NCI-H460 (cell line): Measurements from ENCODE around the gene KLHL42. TPM values are rescaled to one million over a fixed set of nuclear protein-coding genes. Genes with fewer than 3 reads are reported as not detected.
A peak's percentile ranks its signal among the peaks of the same experiment; 100 is the strongest.
"Not testable (repeated sequence)": the region's sequence is repeated elsewhere in the genome, so short reads cannot be mapped to it uniquely, and the experiment has no call there.

Experiments used
- DNase-seq: peaks from one replicate; pipeline ENCODE4 v3.0.0-alpha.2; 2016; ENCODE audit warnings: low read depth; ENCODE audit errors: extremely low read depth
- total RNA-seq: library from RNA; depleted of rRNA; stranded (reverse); fragments of >200 nt; shearing (Covaris generic); gene quantifications from 2 replicates; pipeline ENCODE4 v1.2.3, GENCODE V29; 2014

Gene KLHL42
- total RNA-seq, 1 experiment from 2014 or later: 14.9 TPM

DNA sequence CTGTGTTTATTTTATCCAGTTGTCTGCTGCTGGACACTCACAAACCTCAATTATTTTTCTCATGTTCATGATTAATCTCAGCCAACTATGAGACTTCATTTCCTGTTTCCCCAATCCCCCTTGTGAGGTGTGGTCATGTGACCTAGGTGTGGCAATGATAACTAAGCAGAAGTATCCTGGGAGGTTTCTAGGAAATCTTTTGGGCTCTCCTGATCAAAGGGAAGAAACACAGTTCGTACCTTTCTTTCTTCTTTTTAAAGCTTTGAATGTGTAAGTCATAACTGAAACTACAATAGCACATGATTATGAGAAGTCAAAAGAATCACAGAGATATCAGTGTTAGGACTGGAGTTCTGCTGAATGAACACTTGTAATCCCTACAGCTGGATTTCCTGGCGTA, 34.4 kb downstream of the KLHL42 start:
- no peak for DNase-seq

- DNase-seq: peak; percentile 29
Measured at GRCh38 chr12:27814851-27815591, 35.0 kb downstream of the KLHL42 start.

DNA sequence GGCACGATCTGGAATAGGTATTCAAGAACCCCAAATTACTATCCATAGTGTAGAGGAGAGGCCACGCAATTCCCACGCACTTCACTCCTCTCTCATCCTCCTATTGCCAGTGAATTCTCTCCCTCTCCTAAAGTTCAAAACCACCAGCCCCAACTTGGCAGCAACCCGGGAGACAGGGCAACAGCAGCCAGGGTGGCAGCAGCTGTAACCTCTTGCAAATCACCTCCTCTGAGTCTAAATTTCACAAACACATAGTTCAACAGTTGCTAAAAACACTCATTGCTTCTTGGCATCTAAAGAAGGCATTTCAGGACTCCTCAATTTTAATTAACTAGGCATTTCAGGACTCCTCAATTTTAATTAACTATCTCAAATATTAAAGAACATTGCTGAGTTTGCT, 37.7 kb downstream of the KLHL42 start:
- no peak for DNase-seq

- no peak for DNase-seq
Measured at GRCh38 chr12:27818401-27818918, 38.4 kb downstream of the KLHL42 start.

DNA sequence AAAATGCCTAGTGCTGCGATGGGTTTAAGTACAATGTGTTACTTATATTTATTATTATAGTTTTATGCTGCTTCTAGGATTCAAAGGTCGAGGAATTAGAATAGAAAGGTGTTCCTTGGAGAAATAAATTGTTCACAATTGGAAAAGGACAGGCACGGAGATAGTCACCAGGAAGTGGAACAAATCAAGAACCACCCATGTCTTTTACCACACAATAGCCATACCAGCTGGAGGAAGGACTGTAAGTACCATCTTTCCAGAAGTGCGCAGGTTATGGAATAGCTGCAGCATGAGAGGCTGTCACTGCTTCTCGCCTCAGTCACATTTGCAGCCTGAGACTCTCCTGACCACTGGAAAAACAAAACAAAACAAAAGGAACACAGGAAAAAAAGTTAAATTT, 40.5 kb downstream of the KLHL42 start:
- no peak for DNase-seq

GRCh38 chr12:27821259-27821973, 41.4 kb downstream of the KLHL42 start:
- peak; percentile 70 for DNase-seq

DNA sequence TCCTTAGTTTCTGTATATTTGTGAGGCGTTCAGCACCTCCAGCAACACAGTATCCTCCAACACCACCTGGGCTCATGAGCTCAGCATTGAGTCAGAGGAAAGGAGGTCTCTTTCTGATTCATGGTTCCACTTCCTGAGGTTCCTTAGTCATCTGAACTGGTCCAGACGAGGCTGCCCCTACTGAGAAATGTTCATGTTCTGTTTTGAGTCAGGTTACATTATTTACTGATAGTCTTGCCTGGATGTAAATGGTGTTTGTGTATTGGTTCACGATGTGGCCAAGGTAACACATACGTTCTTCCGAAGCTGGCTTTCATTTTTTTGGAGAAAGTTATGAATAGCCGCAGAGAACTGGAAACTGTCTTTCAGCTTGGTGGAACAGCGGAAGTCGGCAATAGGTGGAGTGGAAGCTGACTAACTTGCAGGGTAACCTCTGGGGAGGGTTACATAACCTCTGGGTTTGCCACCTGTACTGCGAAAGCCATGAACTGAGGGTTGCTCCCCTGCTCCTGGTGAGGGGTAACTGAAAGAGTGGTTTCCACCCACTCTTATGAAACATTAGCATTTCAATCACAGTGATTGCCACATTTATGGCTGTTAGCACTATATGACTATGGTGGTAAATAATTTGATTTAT, 42.2 kb downstream of the KLHL42 start:
- no peak for DNase-seq

DNA sequence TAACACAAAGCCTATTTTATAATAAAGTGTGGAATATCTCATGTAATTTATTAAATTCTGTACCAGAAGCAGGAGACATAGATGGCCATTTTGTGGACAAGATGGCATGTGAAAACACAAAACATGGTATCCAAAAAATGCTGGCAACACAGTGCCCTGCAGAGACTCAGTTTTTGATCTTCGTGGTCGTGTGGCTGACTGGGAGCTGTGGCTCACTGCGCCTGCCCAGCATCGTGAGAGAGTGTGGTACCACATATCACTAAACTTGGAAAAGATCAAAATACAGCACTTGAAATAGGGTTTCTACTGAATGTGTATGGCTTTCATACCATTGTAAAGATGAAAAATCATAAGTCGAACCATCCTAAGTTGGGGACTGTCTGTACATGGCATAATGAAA, 43.0 kb downstream of the KLHL42 start:
- no peak for DNase-seq

GRCh38 chr12:27824126-27824842, 44.3 kb downstream of the KLHL42 start:
- DNase-seq: no peak

DNA sequence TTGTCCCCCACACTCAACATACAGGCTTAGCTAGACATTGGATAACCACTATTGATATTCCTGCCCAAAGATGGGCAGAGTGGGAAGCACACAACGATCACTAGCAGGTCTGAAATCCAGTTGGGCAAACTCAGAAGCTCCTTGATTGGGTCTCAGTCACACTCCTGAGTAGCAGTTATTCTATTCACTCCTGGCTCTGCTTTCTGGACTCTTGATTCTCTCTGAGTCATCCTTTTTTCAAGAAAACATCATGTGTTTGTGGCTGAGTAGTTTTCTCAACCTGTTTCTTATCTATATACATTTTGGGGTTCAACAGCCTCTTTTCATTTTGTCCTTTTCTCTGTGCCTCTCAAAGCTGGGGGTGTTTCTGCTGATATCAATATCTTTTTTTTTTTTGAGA, 46.0 kb downstream of the KLHL42 start:
- no peak for DNase-seq

DNA sequence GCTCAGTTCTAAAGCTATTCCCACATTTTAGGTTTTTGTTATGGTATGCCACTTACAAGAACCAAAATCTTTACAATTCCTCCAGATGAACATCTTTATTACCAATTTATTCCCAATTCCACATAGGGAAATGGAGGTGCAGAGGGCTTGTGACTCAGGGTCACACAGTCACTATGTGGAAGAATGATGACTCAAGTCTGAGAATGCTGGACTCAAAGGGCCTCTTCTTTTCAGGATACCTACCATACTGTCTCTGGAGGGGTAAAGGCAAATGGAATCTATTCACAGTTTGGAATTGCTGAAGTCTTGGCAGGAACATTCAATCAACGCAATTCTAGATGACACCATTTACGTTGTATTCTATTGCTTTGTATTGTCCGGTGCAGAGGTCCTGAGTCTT, 48.2 kb downstream of the KLHL42 start:
- no peak for DNase-seq

GRCh38 chr12:27838543-27839185, 58.6 kb downstream of the KLHL42 start:
- DNase-seq: no peak

GRCh38 chr12:27840229-27840999, 60.4 kb downstream of the KLHL42 start:
- DNase-seq: no peak

DNA sequence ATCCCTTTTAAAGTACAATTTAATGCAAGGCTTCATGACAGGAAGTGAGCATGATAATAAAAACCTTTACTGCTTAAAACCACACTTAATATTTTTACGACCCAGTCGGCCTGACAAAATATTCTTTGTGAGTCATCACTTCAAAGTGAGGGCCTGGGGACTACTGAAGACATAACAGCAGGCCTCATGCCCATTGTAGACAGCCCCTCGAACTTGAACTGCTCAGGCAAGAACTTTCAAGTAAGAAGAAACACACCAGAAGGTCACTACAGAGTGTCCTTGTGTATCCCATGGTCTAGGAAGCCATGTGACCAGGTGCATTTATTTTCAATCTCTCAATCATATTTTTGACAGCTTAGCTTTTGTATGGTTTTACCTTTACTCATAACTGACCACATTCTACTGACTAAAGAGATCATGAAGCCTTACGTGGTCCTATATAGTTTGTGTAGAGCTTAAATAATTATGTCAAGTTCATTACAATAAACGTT, 61.4 kb downstream of the KLHL42 start:
- DNase-seq: no peak

DNA sequence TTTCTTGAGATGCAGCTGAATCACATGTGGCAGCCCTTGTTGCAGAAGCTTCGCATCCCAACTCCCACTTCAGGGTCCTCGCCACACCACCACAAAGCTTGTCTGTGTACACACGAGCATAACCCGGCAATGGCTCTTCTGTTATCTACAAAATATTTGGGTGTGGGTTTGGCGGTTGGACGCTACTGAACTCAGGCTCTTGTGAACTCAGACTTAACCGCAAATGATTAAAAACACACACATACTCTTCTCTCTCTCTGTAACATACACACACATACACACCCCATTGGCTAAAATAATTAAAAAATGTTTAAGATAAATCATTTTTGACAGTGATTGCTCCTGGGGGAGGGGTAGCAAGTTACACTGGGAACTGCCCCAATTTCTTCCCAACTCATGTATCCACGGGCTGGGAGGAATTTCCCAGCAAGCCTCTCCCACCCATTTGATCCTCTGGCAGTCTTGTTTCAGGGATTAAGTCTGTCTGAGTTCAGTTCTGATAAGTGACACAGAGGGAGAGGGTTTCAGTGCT, 63.7 kb downstream of the KLHL42 start:
- no peak for DNase-seq

DNA sequence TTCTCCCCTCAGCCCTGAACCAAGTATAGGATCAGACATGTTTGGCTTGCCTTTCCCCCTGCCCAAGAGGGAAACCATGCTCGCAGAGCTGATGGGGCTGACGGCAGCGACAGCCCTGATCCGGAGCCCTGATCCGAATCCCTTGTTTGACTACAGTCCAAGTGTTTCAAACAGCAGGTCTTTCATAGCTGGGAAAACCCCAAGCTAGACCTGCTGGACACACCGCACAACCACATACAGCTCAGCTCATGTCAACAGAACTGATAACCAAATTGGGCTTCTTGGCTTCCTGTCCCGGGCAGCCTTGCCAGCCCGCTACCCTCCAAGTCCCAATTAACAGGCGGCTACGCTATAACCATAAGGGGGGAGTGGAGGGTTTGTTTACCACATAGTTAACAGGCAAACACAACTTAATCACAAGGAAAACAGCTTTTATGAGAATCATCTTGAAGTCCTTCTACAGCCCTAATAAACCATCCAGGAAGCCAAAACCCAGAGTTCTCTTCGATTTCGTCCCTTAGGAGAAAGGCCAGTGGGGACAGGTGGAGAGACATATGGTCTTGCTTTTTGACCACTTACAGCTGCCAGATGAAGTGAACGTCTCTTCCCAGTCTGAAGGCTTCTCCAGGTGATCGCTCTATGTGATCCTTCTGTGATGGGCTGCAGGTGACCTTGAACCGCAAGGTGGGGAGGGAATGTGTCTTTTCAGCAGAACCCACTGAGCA, 64.5 kb downstream of the KLHL42 start:
- no peak for DNase-seq

- DNase-seq: no peak
Measured at GRCh38 chr12:27845187-27845586, 65.2 kb downstream of the KLHL42 start.

- DNase-seq: not testable (repeated sequence)
Measured at GRCh38 chr12:27845706-27846105, 65.7 kb downstream of the KLHL42 start.

DNA sequence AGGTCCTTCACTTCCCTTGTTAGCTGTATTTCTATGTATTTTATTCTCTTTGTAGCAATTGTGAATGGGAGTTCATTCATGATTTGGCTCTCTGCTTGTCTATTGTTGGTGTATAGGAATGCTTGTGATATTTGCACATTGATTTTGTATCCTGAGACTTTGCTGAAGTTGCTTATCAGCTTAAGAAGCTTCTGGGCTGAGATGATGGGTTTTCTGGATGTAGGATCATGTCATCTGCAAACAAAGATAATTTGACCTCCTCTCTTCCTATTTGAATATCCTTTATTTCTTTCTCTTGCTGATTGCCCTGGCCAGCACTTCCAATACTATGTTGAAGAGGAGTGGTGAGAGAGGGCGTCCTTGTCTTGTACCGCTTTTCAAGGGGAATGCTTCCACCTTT, 67.3 kb downstream of the KLHL42 start:
- DNase-seq: not testable (repeated sequence)
